Neural crest cell (in vitro differentiated cells): Measurements from ENCODE around the gene PRKCA. TPM values are rescaled to one million over a fixed set of nuclear protein-coding genes. Genes with fewer than 3 reads are reported as not detected.

Experiments used
- DNase-seq: peaks from one replicate; pipeline ENCODE4 v3.0.0; 2021; ENCODE audit warnings: low read depth, mixed read lengths, low spot score
- H3K27ac Mint-ChIP-seq: one replicate; pipeline ENCODE4 v1.8.0; 2021; ENCODE audit warnings: mild to moderate bottlenecking, mixed read lengths; ENCODE audit not compliant: unreplicated experiment
- H3K27me3 Mint-ChIP-seq: 2 replicates; pipeline ENCODE4 v1.8.0; 2021; ENCODE audit warnings: low read depth, mild to moderate bottlenecking, mixed read lengths
- H3K36me3 Mint-ChIP-seq: 2 replicates; pipeline ENCODE4 v1.8.0; 2021; ENCODE audit warnings: low read depth, mild to moderate bottlenecking, mixed read lengths
- H3K4me1 Mint-ChIP-seq: 2 replicates; pipeline ENCODE4 v1.8.0; 2021; ENCODE audit warnings: mixed read lengths
- H3K4me3 Mint-ChIP-seq: one replicate; pipeline ENCODE4 v1.8.0; 2021; ENCODE audit warnings: mild to moderate bottlenecking, mixed read lengths
- H3K9me3 Mint-ChIP-seq: 2 replicates; pipeline ENCODE4 v1.8.0; 2021; ENCODE audit warnings: mixed read lengths
- CTCF ChIP-seq: fragments of 200-600 bp; sonication (generic); conservative IDR thresholded peaks from 2 replicates; pipeline ENCODE4 v1.5.0; 2021; ENCODE audit warnings: antibody characterized with exemption, mild to moderate bottlenecking
- total RNA-seq: library from RNA; stranded (reverse); gene quantifications from 2 replicates; pipeline ENCODE4 v1.2.1, GENCODE V29; 2021

Gene PRKCA
- total RNA-seq, 1 donor from 2014 or later = 22.7 TPM

- Mint-ChIP-seq H3K9me3 (no peaks in the 10 kb centered on the region), H3K27me3 (no peaks in the 10 kb centered on the region), H3K36me3 (peaks cover 5% of the 10 kb centered on the region), H3K27ac (no peak overlapping the region), H3K4me1 (peaks cover 36% of the 10 kb centered on the region), H3K4me3 (no peak overlapping the region)
- peak; percentile 84 for TF ChIP-seq CTCF
- DNase-seq = peak; percentile 55
These were observed 371.4 kb downstream of the PRKCA start for GRCh38 chr17:66673668-66674276.

GRCh38 chr17:66675273-66675990, 373.0 kb downstream of the PRKCA start:
- DNase-seq = no peak
- Mint-ChIP-seq H3K27me3 (no peaks in the 10 kb centered on the region), H3K36me3 (peaks cover 5% of the 10 kb centered on the region), H3K27ac (peak overlapping the region; percentile 76), H3K4me1 (peaks cover 47% of the 10 kb centered on the region), H3K4me3 (peak overlapping the region; percentile 4), H3K9me3 (no peaks in the 10 kb centered on the region)
- TF ChIP-seq CTCF = no peak

- Mint-ChIP-seq H3K9me3 (no peaks in the 10 kb centered on the region), H3K27ac (peak overlapping the region; percentile 76), H3K4me1 (peaks cover 49% of the 10 kb centered on the region), H3K4me3 (no peak overlapping the region), H3K27me3 (no peaks in the 10 kb centered on the region), H3K36me3 (peaks cover 5% of the 10 kb centered on the region)
- TF ChIP-seq CTCF = no peak
- DNase-seq = no peak
These were observed 373.6 kb downstream of the PRKCA start for GRCh38 chr17:66675991-66676371.

- H3K9me3 Mint-ChIP-seq = no peaks in the 10 kb centered on the region
These were observed 374.0 kb downstream of the PRKCA start for GRCh38 chr17:66676421-66676820.

More at GRCh38 chr17:66676421-66676820, 374.0 kb downstream of the PRKCA start:
- no peak overlapping the region for H3K4me3 Mint-ChIP-seq
- peaks cover 5% of the 10 kb centered on the region for H3K36me3 Mint-ChIP-seq
- no peak for TF ChIP-seq CTCF
- no peak for DNase-seq
- H3K4me1 Mint-ChIP-seq = peaks cover 54% of the 10 kb centered on the region
- H3K27me3 Mint-ChIP-seq = no peaks in the 10 kb centered on the region
- H3K27ac Mint-ChIP-seq = peak overlapping the region; percentile 76
